Prostate gland (tissue), 2 donors: ENCODE data around the gene IL6R.

Experiments
- POLR2A ChIP-seq: fragments of 450-650 bp; IDR thresholded peaks from one replicate; pipeline ENCODE4 v1.6.1; 2016; ENCODE audit warnings: antibody characterized with exemption, mild to moderate bottlenecking
- TF ChIP-seq, protein P1 (sequence below), 4 experiments: fragments of 200-600 bp in 2 of 4; fragments of 450-650 bp in 2 of 4; sonication (generic) in 2 of 4; IDR thresholded peaks; 1 replicate in 3 of 4; 2 replicates in 1 of 4; pipeline ENCODE4 v1.5.1; 2016 to 2019; ENCODE audit warnings: antibody characterized with exemption in 4 of 4, mild to moderate bottlenecking in 2 of 4, moderate library complexity in 2 of 4

GRCh38 chr1:154358519-154358918, 46.6 kb upstream of the IL6R start:
- TF ChIP-seq, protein P1, sequence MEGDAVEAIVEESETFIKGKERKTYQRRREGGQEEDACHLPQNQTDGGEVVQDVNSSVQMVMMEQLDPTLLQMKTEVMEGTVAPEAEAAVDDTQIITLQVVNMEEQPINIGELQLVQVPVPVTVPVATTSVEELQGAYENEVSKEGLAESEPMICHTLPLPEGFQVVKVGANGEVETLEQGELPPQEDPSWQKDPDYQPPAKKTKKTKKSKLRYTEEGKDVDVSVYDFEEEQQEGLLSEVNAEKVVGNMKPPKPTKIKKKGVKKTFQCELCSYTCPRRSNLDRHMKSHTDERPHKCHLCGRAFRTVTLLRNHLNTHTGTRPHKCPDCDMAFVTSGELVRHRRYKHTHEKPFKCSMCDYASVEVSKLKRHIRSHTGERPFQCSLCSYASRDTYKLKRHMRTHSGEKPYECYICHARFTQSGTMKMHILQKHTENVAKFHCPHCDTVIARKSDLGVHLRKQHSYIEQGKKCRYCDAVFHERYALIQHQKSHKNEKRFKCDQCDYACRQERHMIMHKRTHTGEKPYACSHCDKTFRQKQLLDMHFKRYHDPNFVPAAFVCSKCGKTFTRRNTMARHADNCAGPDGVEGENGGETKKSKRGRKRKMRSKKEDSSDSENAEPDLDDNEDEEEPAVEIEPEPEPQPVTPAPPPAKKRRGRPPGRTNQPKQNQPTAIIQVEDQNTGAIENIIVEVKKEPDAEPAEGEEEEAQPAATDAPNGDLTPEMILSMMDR (IDR thresholded peaks at IDR 0.05), result no peak
- TF ChIP-seq POLR2A, result no peak
